ENCODE results near the gene TMEM123. TPM values are rescaled to one million over a fixed set of nuclear protein-coding genes. Genes with fewer than 3 reads are reported as not detected.

Gene TMEM123
- total and polyA plus RNA-seq, 2 donors (not counting 3 experiments of a cell fraction or from before 2014, with no cell fraction given): 201 to 257 TPM

- Histone ChIP-seq H3K9me3 (replicated peaks; ENCODE audit: control insufficient read depth, insufficient read depth, low read length) (no peaks in the 10 kb centered on the region), H3K27ac (ENCODE audit: insufficient read depth, low read depth, low read length) (no peak overlapping the region), H3K36me3 (ENCODE audit: control insufficient read depth in 2 of 2, extremely low read depth in 1 of 2, insufficient read depth in 2 of 2, low read length in 2 of 2) (no peaks in the 10 kb centered on the region), H3K4me1 (ENCODE audit: control insufficient read depth, extremely low read depth, insufficient read depth, low read length) (peaks cover 23% of the 10 kb centered on the region), H3K4me3 (replicated peaks in 1 of 3; ENCODE audit: insufficient read depth in 1 of 3, low read depth in 1 of 3, low read length in 3 of 3) (no peak overlapping the region), H3K4me2 (ENCODE audit: insufficient read depth, low read length) (no peak overlapping the region), H3K9me1 (replicated peaks; ENCODE audit: control insufficient read depth, extremely low read depth, insufficient read depth, low read length) (no peaks in the 10 kb centered on the region), H3K9ac (replicated peaks; ENCODE audit: extremely low read depth, insufficient read depth, low read length) (no peak overlapping the region), H2AFZ (ENCODE audit: low read depth, low read length) (no peak overlapping the region), H3K79me2 (ENCODE audit: control insufficient read depth, insufficient read depth, low read length) (peaks cover 5% of the 10 kb centered on the region), H3K27me3 (ENCODE audit: control insufficient read depth in 2 of 2, insufficient read depth in 2 of 2, low read length in 2 of 2) (no peaks in the 10 kb centered on the region), H4K20me1 (replicated peaks; ENCODE audit: control insufficient read depth, extremely low read depth, insufficient read depth, low read length) (no peaks in the 10 kb centered on the region)
- FAIRE-seq (no peak), DNase-seq (ENCODE audit: low read depth, low spot score) (no peak)
- intact Hi-C loops (cut with micrococcal nuclease) (no loop called here), dilution Hi-C loops (cut with MboI; ENCODE audit: extremely low pct_ligation_motif_present, low sequenced_read_pairs) (no loop called here)
- ChIA-PET POLR2A (no interaction called here), CTCF (interaction anchor here (1.0 to 3.1 kb wide), 2 partner anchors 34 to 67 kb away, joined by 3 to 13 read pairs; no protein-coding TSS in a partner anchor)
- no peak for TF ChIP-seq POLR2A (IDR thresholded peaks at IDR 0.05; ENCODE audit: low read depth, low read length)
- no peak for TF ChIP-seq GATA2 (IDR thresholded peaks at IDR 0.05; ENCODE audit: insufficient read depth, insufficient read length, low read depth, low read length)
- no peak for TF ChIP-seq EZH2 (IDR thresholded peaks at IDR 0.05; ENCODE audit: borderline replicate concordance, low read depth, low read length, severe bottlenecking)
- no peak for TF ChIP-seq MYC (IDR thresholded peaks at IDR 0.05; ENCODE audit: low read depth, low read length)
- no peak for TF ChIP-seq JUN (IDR thresholded peaks at IDR 0.05; ENCODE audit: borderline replicate concordance, insufficient read depth, insufficient read length, low read depth)
- BruUV-seq (replicated peaks): no TSS peak
Observed at GRCh38 chr11:102457056-102457677, 4.6 kb upstream of the TMEM123 start.

- POLR2A ChIA-PET: no interaction called here
- peaks cover 23% of the 10 kb centered on the region for H3K4me1 ChIP-seq (ENCODE audit: control insufficient read depth, extremely low read depth, insufficient read depth, low read length)
- no peak overlapping the region for H3K9ac ChIP-seq (replicated peaks; ENCODE audit: extremely low read depth, insufficient read depth, low read length)
- no peaks in the 10 kb centered on the region for H4K20me1 ChIP-seq (replicated peaks; ENCODE audit: control insufficient read depth, extremely low read depth, insufficient read depth, low read length)
- no peak overlapping the region for H3K4me3 ChIP-seq (replicated peaks in 1 of 3; ENCODE audit: insufficient read depth in 1 of 3, low read depth in 1 of 3, low read length in 3 of 3)
- TF ChIP-seq POLR2AphosphoS5 (IDR thresholded peaks at IDR 0.05; ENCODE audit: insufficient read depth, low read depth, low read length) (no peak), JUN (IDR thresholded peaks at IDR 0.05; ENCODE audit: borderline replicate concordance, insufficient read depth, insufficient read length, low read depth) (no peak), EZH2 (IDR thresholded peaks at IDR 0.05; ENCODE audit: borderline replicate concordance, low read depth, low read length, severe bottlenecking) (no peak), FOS (IDR thresholded peaks at IDR 0.05; ENCODE audit: borderline replicate concordance, insufficient read depth, low read length) (no peak), MAX (IDR thresholded peaks at IDR 0.05; ENCODE audit: insufficient read depth, insufficient read length) (no peak), MYC (IDR thresholded peaks at IDR 0.05; ENCODE audit: low read depth, low read length) (no peak), POLR2A (IDR thresholded peaks at IDR 0.05; ENCODE audit: low read depth, low read length) (no peak), GATA2 (IDR thresholded peaks at IDR 0.05; ENCODE audit: insufficient read depth, insufficient read length, low read depth, low read length) (no peak)
- TF ChIP-seq, protein P1, sequence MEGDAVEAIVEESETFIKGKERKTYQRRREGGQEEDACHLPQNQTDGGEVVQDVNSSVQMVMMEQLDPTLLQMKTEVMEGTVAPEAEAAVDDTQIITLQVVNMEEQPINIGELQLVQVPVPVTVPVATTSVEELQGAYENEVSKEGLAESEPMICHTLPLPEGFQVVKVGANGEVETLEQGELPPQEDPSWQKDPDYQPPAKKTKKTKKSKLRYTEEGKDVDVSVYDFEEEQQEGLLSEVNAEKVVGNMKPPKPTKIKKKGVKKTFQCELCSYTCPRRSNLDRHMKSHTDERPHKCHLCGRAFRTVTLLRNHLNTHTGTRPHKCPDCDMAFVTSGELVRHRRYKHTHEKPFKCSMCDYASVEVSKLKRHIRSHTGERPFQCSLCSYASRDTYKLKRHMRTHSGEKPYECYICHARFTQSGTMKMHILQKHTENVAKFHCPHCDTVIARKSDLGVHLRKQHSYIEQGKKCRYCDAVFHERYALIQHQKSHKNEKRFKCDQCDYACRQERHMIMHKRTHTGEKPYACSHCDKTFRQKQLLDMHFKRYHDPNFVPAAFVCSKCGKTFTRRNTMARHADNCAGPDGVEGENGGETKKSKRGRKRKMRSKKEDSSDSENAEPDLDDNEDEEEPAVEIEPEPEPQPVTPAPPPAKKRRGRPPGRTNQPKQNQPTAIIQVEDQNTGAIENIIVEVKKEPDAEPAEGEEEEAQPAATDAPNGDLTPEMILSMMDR (IDR thresholded peaks at IDR 0.05; ENCODE audit: extremely low read depth in 1 of 2, insufficient read depth in 1 of 2, low read depth in 1 of 2, low read length in 2 of 2): no peak
- no peak for FAIRE-seq
- no peaks in the 10 kb centered on the region for H3K27me3 ChIP-seq (ENCODE audit: control insufficient read depth in 2 of 2, insufficient read depth in 2 of 2, low read length in 2 of 2)
- peaks cover 13% of the 10 kb centered on the region for H3K79me2 ChIP-seq (ENCODE audit: control insufficient read depth, insufficient read depth, low read length)
- dilution Hi-C loops (cut with MboI; ENCODE audit: extremely low pct_ligation_motif_present, low sequenced_read_pairs): no loop called here
- no peak for DNase-seq (ENCODE audit: low read depth, low spot score)
- H3K9me3 ChIP-seq (replicated peaks; ENCODE audit: control insufficient read depth, insufficient read depth, low read length): no peaks in the 10 kb centered on the region
- H3K36me3 ChIP-seq (ENCODE audit: control insufficient read depth in 2 of 2, extremely low read depth in 1 of 2, insufficient read depth in 2 of 2, low read length in 2 of 2): no peaks in the 10 kb centered on the region
- H3K9me1 ChIP-seq (replicated peaks; ENCODE audit: control insufficient read depth, extremely low read depth, insufficient read depth, low read length): no peaks in the 10 kb centered on the region
- no peak overlapping the region for H2AFZ ChIP-seq (ENCODE audit: low read depth, low read length)
- intact Hi-C loops (cut with micrococcal nuclease): no loop called here
- no TSS peak for BruUV-seq (replicated peaks)
- H3K4me2 ChIP-seq (ENCODE audit: insufficient read depth, low read length): no peak overlapping the region
- H3K27ac ChIP-seq (ENCODE audit: insufficient read depth, low read depth, low read length): no peak overlapping the region
- CTCF ChIA-PET: interaction anchor here (1.1 to 3.1 kb wide), 4 partner anchors 9 to 115 kb away, joined by 4 to 13 read pairs (median 4); no protein-coding TSS in a partner anchor
Observed at GRCh38 chr11:102456381-102456780, 3.8 kb upstream of the TMEM123 start.
